ENCODE data around the gene TLX3. TPM values are rescaled to one million over a fixed set of nuclear protein-coding genes. Genes with fewer than 3 reads are reported as not detected.

TLX3 gene
- total RNA-seq, 2 donors from 2014 or later: not detected

GRCh38 chr5:171268700-171269620, 40.1 kb upstream of the TLX3 start:
- TF ChIP-seq, protein P1, sequence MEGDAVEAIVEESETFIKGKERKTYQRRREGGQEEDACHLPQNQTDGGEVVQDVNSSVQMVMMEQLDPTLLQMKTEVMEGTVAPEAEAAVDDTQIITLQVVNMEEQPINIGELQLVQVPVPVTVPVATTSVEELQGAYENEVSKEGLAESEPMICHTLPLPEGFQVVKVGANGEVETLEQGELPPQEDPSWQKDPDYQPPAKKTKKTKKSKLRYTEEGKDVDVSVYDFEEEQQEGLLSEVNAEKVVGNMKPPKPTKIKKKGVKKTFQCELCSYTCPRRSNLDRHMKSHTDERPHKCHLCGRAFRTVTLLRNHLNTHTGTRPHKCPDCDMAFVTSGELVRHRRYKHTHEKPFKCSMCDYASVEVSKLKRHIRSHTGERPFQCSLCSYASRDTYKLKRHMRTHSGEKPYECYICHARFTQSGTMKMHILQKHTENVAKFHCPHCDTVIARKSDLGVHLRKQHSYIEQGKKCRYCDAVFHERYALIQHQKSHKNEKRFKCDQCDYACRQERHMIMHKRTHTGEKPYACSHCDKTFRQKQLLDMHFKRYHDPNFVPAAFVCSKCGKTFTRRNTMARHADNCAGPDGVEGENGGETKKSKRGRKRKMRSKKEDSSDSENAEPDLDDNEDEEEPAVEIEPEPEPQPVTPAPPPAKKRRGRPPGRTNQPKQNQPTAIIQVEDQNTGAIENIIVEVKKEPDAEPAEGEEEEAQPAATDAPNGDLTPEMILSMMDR (IDR thresholded peaks at IDR 0.05): no peak
- no peak overlapping the region for H3K27ac ChIP-seq
- no peaks in the 10 kb centered on the region for H3K4me1 ChIP-seq
- no peaks in the 10 kb centered on the region for H3K27me3 ChIP-seq
- no peak for DNase-seq (ENCODE audit: low spot score)
- H3K4me3 ChIP-seq: no peak overlapping the region
- H3K36me3 ChIP-seq: no peaks in the 10 kb centered on the region
- no peaks in the 10 kb centered on the region for H3K9me3 ChIP-seq

DNA sequence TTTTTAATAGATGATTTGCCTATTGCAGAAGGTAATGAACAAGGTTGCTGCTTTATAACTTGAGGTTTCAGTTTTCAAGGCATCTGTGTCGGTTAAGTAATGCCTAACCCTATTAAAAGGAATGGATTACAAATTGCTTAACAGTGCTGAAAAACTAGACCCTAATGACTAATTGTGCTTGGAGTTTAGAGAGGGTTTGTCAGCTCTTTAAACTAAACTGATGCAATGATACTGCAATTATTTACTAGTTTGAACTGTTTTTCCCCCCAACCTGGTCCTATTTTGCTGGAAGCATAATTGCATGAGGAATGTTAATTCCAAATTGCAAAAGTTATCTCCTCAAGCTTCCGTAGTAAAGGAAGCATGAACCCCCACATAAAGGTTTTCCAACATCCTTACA, 39.3 kb upstream of the TLX3 start:
- H3K4me3 ChIP-seq: no peak overlapping the region
- no peaks in the 10 kb centered on the region for H3K36me3 ChIP-seq
- no peaks in the 10 kb centered on the region for H3K27me3 ChIP-seq
- H3K27ac ChIP-seq: no peak overlapping the region
- TF ChIP-seq, protein P1 (IDR thresholded peaks at IDR 0.05): no peak
- no peaks in the 10 kb centered on the region for H3K4me1 ChIP-seq
- DNase-seq (ENCODE audit: low spot score): no peak
- H3K9me3 ChIP-seq: no peaks in the 10 kb centered on the region

DNA sequence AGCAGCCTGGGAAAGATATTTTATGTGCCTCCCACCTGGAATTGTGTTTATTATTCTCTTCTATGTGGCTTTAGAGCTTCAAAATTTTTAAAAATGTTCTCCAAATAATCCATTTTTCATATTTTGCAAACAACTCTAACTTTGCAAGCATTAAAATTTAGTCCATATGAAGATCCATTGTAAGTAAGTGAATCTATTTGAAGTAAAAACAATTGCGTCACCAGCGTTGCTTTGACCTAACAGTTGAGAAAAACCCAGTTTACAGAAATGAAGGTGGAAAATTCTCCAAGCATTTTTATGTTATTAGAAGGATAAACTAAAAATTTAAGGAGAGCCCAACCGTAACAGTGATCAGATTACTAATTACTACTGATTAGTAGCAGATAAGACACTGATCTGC, 38.9 kb upstream of the TLX3 start:
- Histone ChIP-seq H3K4me1 (no peaks in the 10 kb centered on the region), H3K27ac (no peak overlapping the region), H3K9me3 (no peaks in the 10 kb centered on the region), H3K36me3 (no peaks in the 10 kb centered on the region), H3K27me3 (no peaks in the 10 kb centered on the region), H3K4me3 (no peak overlapping the region)
- TF ChIP-seq, protein P1 (IDR thresholded peaks at IDR 0.05): no peak
- no peak for DNase-seq (ENCODE audit: low spot score)

- H3K27ac ChIP-seq: no peak overlapping the region
- no peak overlapping the region for H3K4me3 ChIP-seq
- H3K4me1 ChIP-seq: no peaks in the 10 kb centered on the region
- H3K27me3 ChIP-seq: no peaks in the 10 kb centered on the region
- no peaks in the 10 kb centered on the region for H3K36me3 ChIP-seq
- no peaks in the 10 kb centered on the region for H3K9me3 ChIP-seq
- DNase-seq (ENCODE audit: low spot score): no peak
- TF ChIP-seq, protein P1 (IDR thresholded peaks at IDR 0.05): no peak
Observed at GRCh38 chr5:171271798-171272197, 37.2 kb upstream of the TLX3 start.

- no peaks in the 10 kb centered on the region for H3K36me3 ChIP-seq
- H3K9me3 ChIP-seq: no peaks in the 10 kb centered on the region
- H3K27me3 ChIP-seq: no peaks in the 10 kb centered on the region
- TF ChIP-seq, protein P1 (IDR thresholded peaks at IDR 0.05): no peak
- H3K4me3 ChIP-seq: no peak overlapping the region
- H3K4me1 ChIP-seq: no peaks in the 10 kb centered on the region
- no peak overlapping the region for H3K27ac ChIP-seq
- no peak for DNase-seq (ENCODE audit: low spot score)
Observed at GRCh38 chr5:171272996-171273970, 35.8 kb upstream of the TLX3 start.

All from right atrium auricular region (tissue), 2 donors.